Measurements from ENCODE around the gene DHX58.
"Not testable (repeated sequence)": the region's sequence is repeated elsewhere in the genome, so short reads cannot be mapped to it uniquely, and the experiment has no call there.

The DHX58 gene

GRCh38 chr17:42112552-42113176 lies at the start of gene DHX58:
TSS of gene DHX58 (minus strand) at chr17:42112714. CDS start at chr17:42111892, 822 bp downstream.
- DNase-seq: peak; percentile 86

- DNase-seq: no peak
These were observed 48.0 kb upstream of the DHX58 start for GRCh38 chr17:42160531-42160910.

GRCh38 chr17:42159796-42160530 lies 47.4 kb upstream of the DHX58 start:
- no peak for DNase-seq

- no peak for DNase-seq
These were observed 43.1 kb upstream of the DHX58 start for GRCh38 chr17:42155614-42156045.

GRCh38 chr17:42153919-42154742 lies 41.6 kb upstream of the DHX58 start:
- no peak for DNase-seq

- no peak for DNase-seq
These were observed 34.5 kb upstream of the DHX58 start for GRCh38 chr17:42146911-42147607.

GRCh38 chr17:42143138-42143537 lies 30.6 kb upstream of the DHX58 start:
- DNase-seq: not testable (repeated sequence)

- DNase-seq: no peak
These were observed 29.9 kb upstream of the DHX58 start for GRCh38 chr17:42142371-42142896.

- no peak for DNase-seq
These were observed 28.9 kb upstream of the DHX58 start for GRCh38 chr17:42141382-42141781.

GRCh38 chr17:42140690-42141089 lies 28.2 kb upstream of the DHX58 start:
- DNase-seq: not testable (repeated sequence)

GRCh38 chr17:42138749-42139492 lies 26.4 kb upstream of the DHX58 start:
- no peak for DNase-seq

GRCh38 chr17:42136654-42137051 lies 24.1 kb upstream of the DHX58 start:
- DNase-seq: no peak

GRCh38 chr17:42135664-42136653 lies 23.4 kb upstream of the DHX58 start:
- DNase-seq: no peak

- DNase-seq: no peak
These were observed 22.6 kb upstream of the DHX58 start for GRCh38 chr17:42135151-42135550.

- DNase-seq: peak; percentile 42
These were observed 21.0 kb upstream of the DHX58 start for GRCh38 chr17:42133461-42134041.

- peak; percentile 64 for DNase-seq
These were observed 20.4 kb upstream of the DHX58 start for GRCh38 chr17:42132941-42133340.

GRCh38 chr17:42131981-42132432 lies 19.5 kb upstream of the DHX58 start:
- DNase-seq: no peak

GRCh38 chr17:42131232-42131631 lies 18.7 kb upstream of the DHX58 start:
- DNase-seq: no peak

- no peak for DNase-seq
These were observed 17.9 kb upstream of the DHX58 start for GRCh38 chr17:42130310-42130936.
